IMR-90 (cell line): ENCODE data around the gene ARMH4. TPM values are rescaled to one million over a fixed set of nuclear protein-coding genes. Genes with fewer than 3 reads are reported as not detected.
A peak's percentile ranks its signal among the peaks of the same experiment; 100 is the strongest.

Source experiments
- ATAC-seq: fragments of 200-7000 bp; cut with Tn5 transposase; 2 replicates; pipeline ENCODE4 v1.9.1; 2020; ENCODE audit warnings: low read depth, mild to moderate bottlenecking, moderate library complexity
- BruUV-seq: library from RNA; stranded (reverse); fragments of 400-500 nt; replicated peaks from 2 replicates; lab custom pipeline; 2021; lab: Mats Ljungman, UMichigan
- CTCF ChIA-PET: fragments of 300-600 bp; formaldehyde crosslinking; extraction: SDS; loops from one replicate; lab custom pipeline; 2021; ENCODE audit warnings: antibody characterized with exemption; lab: Yijun Ruan, JAX
- POLR2A ChIA-PET: fragments of 300-600 bp; sonication (Branson Sonifier 250); formaldehyde crosslinking; loops from one replicate; lab custom pipeline; 2022; ENCODE audit warnings: antibody characterized with exemption; ENCODE audit not compliant: unreplicated experiment; lab: Charles Lee
- DNase-seq: peaks from one replicate; pipeline ENCODE4 v3.0.0; 2013
- H2AFZ ChIP-seq: replicated peaks from 2 replicates; pipeline ENCODE3; 2013; ENCODE audit warnings: low read length, mild to moderate bottlenecking; ENCODE audit not compliant: poor library complexity
- H2AK5ac ChIP-seq: 2 replicates; pipeline ENCODE4 v1.6.1; 2013; ENCODE audit warnings: low read depth, low read length, inconsistent platforms
- H2AK9ac ChIP-seq: replicated peaks from 2 replicates; pipeline ENCODE3; 2013; ENCODE audit warnings: mild to moderate bottlenecking, low read depth, low read length, moderate library complexity; ENCODE audit not compliant: poor library complexity
- H2BK120ac ChIP-seq: 2 replicates; pipeline ENCODE4 v1.6.1; 2013; ENCODE audit warnings: low read depth, low read length, inconsistent platforms
- H2BK15ac ChIP-seq: 3 replicates; pipeline ENCODE4 v1.6.1; 2013; ENCODE audit warnings: low read depth, low read length, inconsistent platforms
- H2BK20ac ChIP-seq: 2 replicates; pipeline ENCODE4 v1.6.1; 2013; ENCODE audit warnings: low read depth, mild to moderate bottlenecking, inconsistent platforms, low read length, moderate library complexity
- H2BK5ac ChIP-seq: 2 replicates; pipeline ENCODE4 v1.6.1; 2013; ENCODE audit warnings: mild to moderate bottlenecking, low read depth, low read length, inconsistent platforms; ENCODE audit not compliant: poor library complexity, severe bottlenecking
- H3K14ac ChIP-seq: replicated peaks from 2 replicates; pipeline ENCODE4 v1.6.1; 2013; ENCODE audit warnings: low read depth, low read length, inconsistent platforms
- H3K18ac ChIP-seq: 2 replicates; pipeline ENCODE4 v1.6.1; 2013; ENCODE audit warnings: low read depth, low read length, control low read depth
- H3K23ac ChIP-seq: 2 replicates; pipeline ENCODE4 v1.6.1; 2013; ENCODE audit warnings: low read depth, low read length, inconsistent platforms
- H3K27ac ChIP-seq: 2 replicates; pipeline ENCODE4 v1.5.1; 2013; ENCODE audit warnings: mild to moderate bottlenecking, control low read depth, low read length; ENCODE audit not compliant: insufficient read depth
- H3K27me3 ChIP-seq: 2 replicates; pipeline ENCODE4 v1.6.1; 2013; ENCODE audit warnings: low read length; ENCODE audit not compliant: control insufficient read depth, insufficient read depth
- H3K36me3 ChIP-seq: 2 replicates; pipeline ENCODE4 v1.6.1; 2013; ENCODE audit warnings: low read length, mixed read lengths; ENCODE audit not compliant: control insufficient read depth, insufficient read depth
- H3K4ac ChIP-seq: 2 replicates; pipeline ENCODE4 v1.6.1; 2013; ENCODE audit warnings: low read depth, low read length, inconsistent platforms
- H3K4me1 ChIP-seq: 2 replicates; pipeline ENCODE4 v1.6.1; 2013; ENCODE audit warnings: low read length, mixed read lengths; ENCODE audit not compliant: control insufficient read depth, insufficient read depth
- H3K4me2 ChIP-seq: 2 replicates; pipeline ENCODE4 v1.6.1; 2013; ENCODE audit warnings: low read depth, mild to moderate bottlenecking, control low read depth, low read length, moderate library complexity
- H3K4me3 ChIP-seq: 2 replicates; pipeline ENCODE4 v1.5.1; 2013; ENCODE audit warnings: low read depth, mild to moderate bottlenecking, control low read depth, low read length, moderate library complexity; ENCODE audit not compliant: insufficient read depth
- H3K56ac ChIP-seq: 2 replicates; pipeline ENCODE4 v1.6.1; 2013; ENCODE audit warnings: low read length, inconsistent platforms; ENCODE audit not compliant: insufficient read depth; ENCODE audit errors: extremely low read depth
- H3K79me1 ChIP-seq, 2 experiments: 2 replicates each; pipeline ENCODE4 v1.6.1; 2013; ENCODE audit warnings: low read length in 2 of 2, inconsistent platforms in 1 of 2, low read depth in 1 of 2
- H3K9ac ChIP-seq: 2 replicates; pipeline ENCODE4 v1.6.1; 2013; ENCODE audit warnings: low read depth, low read length, control low read depth
- H3K9me1 ChIP-seq: 2 replicates; pipeline ENCODE4 v1.6.1; 2013; ENCODE audit warnings: low read length, inconsistent platforms; ENCODE audit not compliant: insufficient read depth
- H3K9me3 ChIP-seq: 2 replicates; pipeline ENCODE4 v1.6.1; 2013; ENCODE audit warnings: low read length; ENCODE audit not compliant: control insufficient read depth, insufficient read depth
- H4K20me1 ChIP-seq: 2 replicates; pipeline ENCODE4 v1.6.1; 2013; ENCODE audit warnings: low read length, inconsistent platforms; ENCODE audit not compliant: insufficient read depth
- H4K5ac ChIP-seq: 2 replicates; pipeline ENCODE4 v1.6.1; 2013; ENCODE audit warnings: mild to moderate bottlenecking, low read depth, low read length, control low read depth
- H4K8ac ChIP-seq, 2 experiments: 2 replicates each; pipeline ENCODE4 v1.6.1; 2013; ENCODE audit warnings: low read depth in 2 of 2, low read length in 2 of 2, control low read depth in 1 of 2, inconsistent platforms in 1 of 2
- H4K91ac ChIP-seq: 2 replicates; pipeline ENCODE4 v1.6.1; 2013; ENCODE audit warnings: low read depth, low read length, inconsistent platforms; ENCODE audit not compliant: insufficient read depth
- BHLHE40 ChIP-seq: fragments of 150-350 bp; IDR thresholded peaks from 2 replicates; pipeline ENCODE4 v1.6.1; 2016; ENCODE audit warnings: mild to moderate bottlenecking, low read depth, low read length
- FOS ChIP-seq: fragments of 150-350 bp; IDR thresholded peaks from 2 replicates; pipeline ENCODE4 v1.6.1; 2016; ENCODE audit warnings: low read depth, low read length
- MXI1 ChIP-seq: IDR thresholded peaks from 2 replicates; pipeline ENCODE4 v1.6.1; 2012; ENCODE audit warnings: low read depth, mild to moderate bottlenecking, low read length, moderate library complexity, borderline replicate concordance
- dilution Hi-C: fragments of 300-500 bp; cut with HindIII; formaldehyde crosslinking; loops from one replicate; pipeline ENCODE4 v1.14.3; 2018; ENCODE audit warnings: low sequenced_read_pairs; ENCODE audit not compliant: unreplicated experiment
- in situ Hi-C: fragments of 300-500 bp; cut with MboI; formaldehyde crosslinking; loops from 3 replicates; pipeline ENCODE4 v1.14.3; 2019; ENCODE audit warnings: low sequenced_read_pairs, inconsistent platforms, mixed read lengths
- intact Hi-C: fragments of 100-400 bp; cut with micrococcal nuclease; formaldehyde crosslinking; loops from 2 replicates; pipeline ENCODE4 v1.10.0; 2022
- polyA plus RNA-seq, 3 experiments: library from polyadenylated mRNA; depleted of rRNA; stranded (reverse); fragments of >200 nt; gene quantifications; 2 replicates each; pipeline ENCODE4 v1.2.3, GENCODE V29; 2012; ENCODE audit warnings: low replicate concordance in 1 of 3
- total RNA-seq: library from RNA; depleted of rRNA; stranded (reverse); fragments of >200 nt; gene quantifications from 2 replicates; pipeline ENCODE4 v1.2.3, GENCODE V29; 2012
- TF ChIP-seq, protein P1 (sequence below): fragments of 150-350 bp; IDR thresholded peaks from 2 replicates; pipeline ENCODE4 v1.6.1; 2017; ENCODE audit warnings: mild to moderate bottlenecking, antibody characterized with exemption, low read length, low read depth

ARMH4 gene
- total and polyA plus RNA-seq, 2 of the 4 experiments (the other 2 are of a cell fraction), result 4.6 to 5.6 TPM

DNA sequence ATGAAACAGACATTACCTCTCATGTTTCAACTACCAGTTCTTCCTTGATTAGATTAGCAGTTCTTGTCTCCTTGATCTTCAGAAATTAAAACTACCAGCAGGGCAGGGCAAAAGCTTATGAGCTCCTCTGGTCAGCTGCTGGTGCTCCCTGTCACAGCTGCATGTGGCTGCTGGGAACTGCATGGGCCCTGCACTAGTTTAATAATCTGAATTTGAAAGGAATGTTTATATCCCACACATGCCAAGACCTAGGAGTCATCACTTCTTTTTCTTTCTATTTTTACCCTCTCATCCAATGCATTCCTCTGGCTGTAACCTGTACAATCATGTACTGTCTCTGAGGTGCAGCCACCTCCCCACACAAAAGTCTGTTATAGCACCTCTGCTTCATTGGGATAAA lies 73.9 kb downstream of the ARMH4 start:
- Histone ChIP-seq H3K9ac (no peak overlapping the region), H2AK9ac (peak overlapping the region; percentile 56), H2BK15ac (peak overlapping the region; percentile 31; the same call in 2 of the 3 replicates), H3K23ac (peak overlapping the region; percentile 35; the same call in 1 of the 2 replicates), H3K27me3 (no peaks in the 10 kb centered on the region), H3K18ac (peak overlapping the region; percentile 35; the same call in 1 of the 2 replicates), H3K4me2 (peak overlapping the region; percentile 48; the same call in 1 of the 2 replicates), H3K14ac (peak overlapping the region; percentile 46), H2BK5ac (peak overlapping the region; percentile 78), H3K36me3 (no peaks in the 10 kb centered on the region), H3K56ac (peak overlapping the region; percentile 62; the same call in 1 of the 2 replicates), H3K27ac (no peak overlapping the region), H3K4me3 (no peak overlapping the region), H4K8ac (peak overlapping the region in 1 of 2 experiments; percentile 60; a peak in 1 of 4 replicates), H3K9me3 (no peaks in the 10 kb centered on the region), H3K9me1 (peaks cover 23% of the 10 kb centered on the region), H2BK120ac (peak overlapping the region; percentile 80), H2AK5ac (0 out of 2 replicates have a peak overlapping the region, but pooled peaks have one; percentile 69), H3K4ac (peak overlapping the region; percentile 67), H3K79me1 (no peaks in the 10 kb centered on the region), H3K4me1 (peaks cover 18% of the 10 kb centered on the region), H4K20me1 (no peaks in the 10 kb centered on the region), H4K91ac (peak overlapping the region; percentile 30; the same call in 1 of the 2 replicates), H2BK20ac (peak overlapping the region; percentile 75), H2AFZ (peak overlapping the region; percentile 18), H4K5ac (no peak overlapping the region)
- no TSS peak for BruUV-seq
- ATAC-seq (peak; percentile 86), DNase-seq (peak; percentile 84)
- in situ Hi-C loops, result no loop called here
- CTCF ChIA-PET, result interaction anchor here (0.9 to 1.8 kb wide), 2 partner anchors 11 to 82 kb away, joined by 3 to 6 read pairs; no protein-coding TSS in a partner anchor
- intact Hi-C loops, result loop anchor here (10.0 kb wide), 2 partner anchors 763 to 1583 kb away; no protein-coding TSS in a partner anchor
- TF ChIP-seq MXI1, result peak; percentile 85
- TF ChIP-seq FOS, result no peak
- TF ChIP-seq, protein P1, sequence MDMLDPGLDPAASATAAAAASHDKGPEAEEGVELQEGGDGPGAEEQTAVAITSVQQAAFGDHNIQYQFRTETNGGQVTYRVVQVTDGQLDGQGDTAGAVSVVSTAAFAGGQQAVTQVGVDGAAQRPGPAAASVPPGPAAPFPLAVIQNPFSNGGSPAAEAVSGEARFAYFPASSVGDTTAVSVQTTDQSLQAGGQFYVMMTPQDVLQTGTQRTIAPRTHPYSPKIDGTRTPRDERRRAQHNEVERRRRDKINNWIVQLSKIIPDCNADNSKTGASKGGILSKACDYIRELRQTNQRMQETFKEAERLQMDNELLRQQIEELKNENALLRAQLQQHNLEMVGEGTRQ, result peak; percentile 19; the same call in 1 of the 2 replicates
- peak; percentile 13; the same call in 1 of the 2 replicates for TF ChIP-seq BHLHE40
- POLR2A ChIA-PET, result no interaction called here
- dilution Hi-C loops, result no loop called here
